HG02610 (cell line): ENCODE measurements around the gene FYTTD1.

ENCODE experiments used
- ATAC-seq: cut with Tn5 transposase; IDR thresholded peaks from one replicate; pipeline ENCODE4 v1.9.1; 2021; ENCODE audit warnings: mild to moderate bottlenecking, moderate library complexity; ENCODE audit not compliant: unreplicated experiment

The FYTTD1 gene

GRCh38 chr3:197829397-197830045, 79.8 kb downstream of the FYTTD1 start:
- no peak for ATAC-seq

GRCh38 chr3:197830308-197830966, 80.8 kb downstream of the FYTTD1 start:
- no peak for ATAC-seq

- ATAC-seq, result no peak
These were observed 81.3 kb downstream of the FYTTD1 start for GRCh38 chr3:197830967-197831313.

- peak; percentile 69 for ATAC-seq
These were observed 84.4 kb downstream of the FYTTD1 start for GRCh38 chr3:197833930-197834715.

GRCh38 chr3:197835509-197835908, 85.8 kb downstream of the FYTTD1 start:
- peak; percentile 64 for ATAC-seq

- no peak for ATAC-seq
These were observed 86.6 kb downstream of the FYTTD1 start for GRCh38 chr3:197836244-197836643.
